Ovary (tissue), 3 donors: ENCODE measurements around the gene RFC2.

Experiments used
- EP300 ChIP-seq: sonication (generic); formaldehyde crosslinking; IDR thresholded peaks from one replicate; pipeline ENCODE4 v1.6.1; 2017; ENCODE audit warnings: antibody characterized with exemption
- POLR2A ChIP-seq: fragments of 450-650 bp; IDR thresholded peaks from one replicate; pipeline ENCODE4 v1.6.1; 2017; ENCODE audit warnings: antibody characterized with exemption, mild to moderate bottlenecking, moderate library complexity
- TF ChIP-seq, protein P1 (sequence below), 3 donors: fragments of 450-650 bp in 2 of 3; fragments of 200-600 bp in 1 of 3; IDR thresholded peaks; one replicate each; pipeline versions ENCODE4 v1.5.1 to v1.8.0; 2016 to 2022; ENCODE audit warnings: antibody characterized with exemption in 3 of 3, mild to moderate bottlenecking in 1 of 3
- donor health status: DM: no; HTN: no; CAD: no.

- TF ChIP-seq, protein P1, sequence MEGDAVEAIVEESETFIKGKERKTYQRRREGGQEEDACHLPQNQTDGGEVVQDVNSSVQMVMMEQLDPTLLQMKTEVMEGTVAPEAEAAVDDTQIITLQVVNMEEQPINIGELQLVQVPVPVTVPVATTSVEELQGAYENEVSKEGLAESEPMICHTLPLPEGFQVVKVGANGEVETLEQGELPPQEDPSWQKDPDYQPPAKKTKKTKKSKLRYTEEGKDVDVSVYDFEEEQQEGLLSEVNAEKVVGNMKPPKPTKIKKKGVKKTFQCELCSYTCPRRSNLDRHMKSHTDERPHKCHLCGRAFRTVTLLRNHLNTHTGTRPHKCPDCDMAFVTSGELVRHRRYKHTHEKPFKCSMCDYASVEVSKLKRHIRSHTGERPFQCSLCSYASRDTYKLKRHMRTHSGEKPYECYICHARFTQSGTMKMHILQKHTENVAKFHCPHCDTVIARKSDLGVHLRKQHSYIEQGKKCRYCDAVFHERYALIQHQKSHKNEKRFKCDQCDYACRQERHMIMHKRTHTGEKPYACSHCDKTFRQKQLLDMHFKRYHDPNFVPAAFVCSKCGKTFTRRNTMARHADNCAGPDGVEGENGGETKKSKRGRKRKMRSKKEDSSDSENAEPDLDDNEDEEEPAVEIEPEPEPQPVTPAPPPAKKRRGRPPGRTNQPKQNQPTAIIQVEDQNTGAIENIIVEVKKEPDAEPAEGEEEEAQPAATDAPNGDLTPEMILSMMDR (IDR thresholded peaks at IDR 0.05) = no peak
- TF ChIP-seq EP300 (no peak), POLR2A (no peak)
These were observed 36.8 kb upstream of the RFC2 start for GRCh38 chr7:74290981-74291441.
